Measurements from ENCODE around the gene DHX38. TPM values are rescaled to one million over a fixed set of nuclear protein-coding genes. Genes with fewer than 3 reads are reported as not detected.
A peak's percentile ranks its signal among the peaks of the same experiment; 100 is the strongest.

The DHX38 gene
- total and polyA plus RNA-seq, 2 of the 13 experiments (the other 11 are each of a cell fraction or from before 2014, with no cell fraction given) = 54.4 to 85.9 TPM

GRCh38 chr16:72054254-72054847, 39.3 kb upstream of the DHX38 start, which contains the start of gene HP (continued):
- TF ChIP-seq POLR2A (IDR thresholded peaks at IDR 0.05; ENCODE audit: insufficient read depth in 1 of 2, low read depth in 2 of 2, low read length in 2 of 2) (peak; percentile 22 to 50; a peak in 1 of 4 replicates), ZNF264 (CRISPR knock-in tag; IDR thresholded peaks at IDR 0.05) (peak; percentile 81), PRDM10 (CRISPR knock-in tag; IDR thresholded peaks at IDR 0.05; ENCODE audit: low read depth) (0 out of 2 replicates have a peak, but pooled peaks have one; percentile 17), GATAD1 (CRISPR knock-in tag; IDR thresholded peaks at IDR 0.05) (0 out of 2 replicates have a peak, but pooled peaks have one; percentile 47), RXRB (CRISPR knock-in tag; IDR thresholded peaks at IDR 0.05; ENCODE audit: borderline replicate concordance) (peak; percentile 77; the same call in 1 of the 2 replicates), SP5 (CRISPR knock-in tag; IDR thresholded peaks at IDR 0.05; ENCODE audit: borderline replicate concordance, low read depth) (peak; percentile 37; the same call in 1 of the 2 replicates), ZNF547 (CRISPR knock-in tag; IDR thresholded peaks at IDR 0.05) (0 out of 2 replicates have a peak, but pooled peaks have one; percentile 24), EP300 (IDR thresholded peaks at IDR 0.05; ENCODE audit: low read depth in 2 of 2, low read length in 2 of 2) (peak in 1 of 2 experiments; percentile 87; a peak in 2 of 4 replicates), EP300 (CRISPR knock-in tag; IDR thresholded peaks at IDR 0.05; ENCODE audit: borderline replicate concordance) (peak; percentile 68; the same call in 1 of the 2 replicates), HOXA3 (CRISPR knock-in tag; IDR thresholded peaks at IDR 0.05) (peak; percentile 38; the same call in 1 of the 2 replicates), ZNF275 (CRISPR knock-in tag; IDR thresholded peaks at IDR 0.05; ENCODE audit: borderline replicate concordance) (peak; percentile 49; the same call in 1 of the 2 replicates), ISL2 (CRISPR knock-in tag; IDR thresholded peaks at IDR 0.05) (peak; percentile 76), TEAD3 (CRISPR knock-in tag; optimal IDR thresholded peaks at IDR 0.05; ENCODE audit: borderline replicate concordance) (peak; percentile 35), KMT2B (CRISPR knock-in tag; IDR thresholded peaks at IDR 0.05) (0 out of 2 replicates have a peak, but pooled peaks have one; percentile 15), NCOA2 (CRISPR knock-in tag; IDR thresholded peaks at IDR 0.05) (peak; percentile 95)
- TF ChIP-seq, protein P1, sequence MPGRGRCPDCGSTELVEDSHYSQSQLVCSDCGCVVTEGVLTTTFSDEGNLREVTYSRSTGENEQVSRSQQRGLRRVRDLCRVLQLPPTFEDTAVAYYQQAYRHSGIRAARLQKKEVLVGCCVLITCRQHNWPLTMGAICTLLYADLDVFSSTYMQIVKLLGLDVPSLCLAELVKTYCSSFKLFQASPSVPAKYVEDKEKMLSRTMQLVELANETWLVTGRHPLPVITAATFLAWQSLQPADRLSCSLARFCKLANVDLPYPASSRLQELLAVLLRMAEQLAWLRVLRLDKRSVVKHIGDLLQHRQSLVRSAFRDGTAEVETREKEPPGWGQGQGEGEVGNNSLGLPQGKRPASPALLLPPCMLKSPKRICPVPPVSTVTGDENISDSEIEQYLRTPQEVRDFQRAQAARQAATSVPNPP (CRISPR knock-in tag; IDR thresholded peaks at IDR 0.05) = 0 out of 2 replicates have a peak, but pooled peaks have one; percentile 55
- TF ChIP-seq, protein P2, sequence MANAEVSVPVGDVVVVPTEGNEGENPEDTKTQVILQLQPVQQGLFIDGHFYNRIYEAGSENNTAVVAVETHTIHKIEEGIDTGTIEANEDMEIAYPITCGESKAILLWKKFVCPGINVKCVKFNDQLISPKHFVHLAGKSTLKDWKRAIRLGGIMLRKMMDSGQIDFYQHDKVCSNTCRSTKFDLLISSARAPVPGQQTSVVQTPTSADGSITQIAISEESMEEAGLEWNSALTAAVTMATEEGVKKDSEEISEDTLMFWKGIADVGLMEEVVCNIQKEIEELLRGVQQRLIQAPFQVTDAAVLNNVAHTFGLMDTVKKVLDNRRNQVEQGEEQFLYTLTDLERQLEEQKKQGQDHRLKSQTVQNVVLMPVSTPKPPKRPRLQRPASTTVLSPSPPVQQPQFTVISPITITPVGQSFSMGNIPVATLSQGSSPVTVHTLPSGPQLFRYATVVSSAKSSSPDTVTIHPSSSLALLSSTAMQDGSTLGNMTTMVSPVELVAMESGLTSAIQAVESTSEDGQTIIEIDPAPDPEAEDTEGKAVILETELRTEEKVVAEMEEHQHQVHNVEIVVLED (CRISPR knock-in tag; IDR thresholded peaks at IDR 0.05; ENCODE audit: borderline replicate concordance) = 0 out of 2 replicates have a peak, but pooled peaks have one; percentile 21
- TF ChIP-seq, protein P3, sequence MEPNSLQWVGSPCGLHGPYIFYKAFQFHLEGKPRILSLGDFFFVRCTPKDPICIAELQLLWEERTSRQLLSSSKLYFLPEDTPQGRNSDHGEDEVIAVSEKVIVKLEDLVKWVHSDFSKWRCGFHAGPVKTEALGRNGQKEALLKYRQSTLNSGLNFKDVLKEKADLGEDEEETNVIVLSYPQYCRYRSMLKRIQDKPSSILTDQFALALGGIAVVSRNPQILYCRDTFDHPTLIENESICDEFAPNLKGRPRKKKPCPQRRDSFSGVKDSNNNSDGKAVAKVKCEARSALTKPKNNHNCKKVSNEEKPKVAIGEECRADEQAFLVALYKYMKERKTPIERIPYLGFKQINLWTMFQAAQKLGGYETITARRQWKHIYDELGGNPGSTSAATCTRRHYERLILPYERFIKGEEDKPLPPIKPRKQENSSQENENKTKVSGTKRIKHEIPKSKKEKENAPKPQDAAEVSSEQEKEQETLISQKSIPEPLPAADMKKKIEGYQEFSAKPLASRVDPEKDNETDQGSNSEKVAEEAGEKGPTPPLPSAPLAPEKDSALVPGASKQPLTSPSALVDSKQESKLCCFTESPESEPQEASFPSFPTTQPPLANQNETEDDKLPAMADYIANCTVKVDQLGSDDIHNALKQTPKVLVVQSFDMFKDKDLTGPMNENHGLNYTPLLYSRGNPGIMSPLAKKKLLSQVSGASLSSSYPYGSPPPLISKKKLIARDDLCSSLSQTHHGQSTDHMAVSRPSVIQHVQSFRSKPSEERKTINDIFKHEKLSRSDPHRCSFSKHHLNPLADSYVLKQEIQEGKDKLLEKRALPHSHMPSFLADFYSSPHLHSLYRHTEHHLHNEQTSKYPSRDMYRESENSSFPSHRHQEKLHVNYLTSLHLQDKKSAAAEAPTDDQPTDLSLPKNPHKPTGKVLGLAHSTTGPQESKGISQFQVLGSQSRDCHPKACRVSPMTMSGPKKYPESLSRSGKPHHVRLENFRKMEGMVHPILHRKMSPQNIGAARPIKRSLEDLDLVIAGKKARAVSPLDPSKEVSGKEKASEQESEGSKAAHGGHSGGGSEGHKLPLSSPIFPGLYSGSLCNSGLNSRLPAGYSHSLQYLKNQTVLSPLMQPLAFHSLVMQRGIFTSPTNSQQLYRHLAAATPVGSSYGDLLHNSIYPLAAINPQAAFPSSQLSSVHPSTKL (CRISPR knock-in tag; IDR thresholded peaks at IDR 0.05) = peak; percentile 89
